ENCODE results near the gene USP40.

Gene USP40

DNA sequence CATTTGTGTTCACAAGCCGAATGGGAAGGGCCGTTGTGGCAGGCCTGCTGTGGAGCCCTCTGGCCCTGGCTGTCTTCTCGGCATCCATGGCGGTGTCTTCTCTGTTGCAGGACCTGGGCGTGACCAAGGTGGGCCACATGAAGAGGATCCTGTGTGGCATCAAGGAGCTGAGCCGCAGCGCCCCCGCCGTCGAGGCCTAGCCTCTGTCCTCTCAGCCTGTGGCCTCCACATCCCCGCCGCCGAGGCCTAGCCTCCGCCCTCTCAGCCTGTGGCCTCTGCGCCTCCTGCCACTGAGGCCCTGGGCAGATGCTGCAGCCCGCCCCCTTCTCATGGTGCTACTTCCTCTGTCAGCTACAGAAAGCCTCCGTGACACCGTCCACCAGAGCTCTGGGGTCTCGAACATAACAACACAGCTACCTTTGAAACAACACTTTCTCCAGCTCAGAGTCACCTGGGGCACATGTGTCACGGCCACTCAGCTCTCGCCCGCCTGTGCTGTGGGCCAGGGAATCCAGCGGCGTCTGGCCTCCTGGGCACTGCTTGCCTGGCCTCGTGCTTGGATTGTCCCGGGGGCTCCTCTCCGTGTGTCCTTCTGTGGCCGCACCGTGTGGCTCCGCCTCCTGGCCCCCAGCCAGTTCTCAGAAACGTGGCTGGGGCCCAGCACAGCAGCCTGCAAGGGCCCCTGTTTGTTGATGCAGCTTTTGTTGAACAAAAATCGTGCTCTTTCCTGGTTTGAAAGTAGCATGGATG lies 97.1 kb downstream of the USP40 start:
- no peak overlapping the region for H3K27ac ChIP-seq
- H3K4me1 ChIP-seq, result no peaks in the 10 kb centered on the region
- H3K36me3 ChIP-seq (ENCODE audit: control insufficient read depth, insufficient read depth, low read length), result no peaks in the 10 kb centered on the region
- no peak overlapping the region for H2AFZ ChIP-seq
- no peak overlapping the region for H3K4me3 ChIP-seq (ENCODE audit: low read depth, low read length)
- H3K9ac ChIP-seq, result no peak overlapping the region
- TF ChIP-seq, protein P1, sequence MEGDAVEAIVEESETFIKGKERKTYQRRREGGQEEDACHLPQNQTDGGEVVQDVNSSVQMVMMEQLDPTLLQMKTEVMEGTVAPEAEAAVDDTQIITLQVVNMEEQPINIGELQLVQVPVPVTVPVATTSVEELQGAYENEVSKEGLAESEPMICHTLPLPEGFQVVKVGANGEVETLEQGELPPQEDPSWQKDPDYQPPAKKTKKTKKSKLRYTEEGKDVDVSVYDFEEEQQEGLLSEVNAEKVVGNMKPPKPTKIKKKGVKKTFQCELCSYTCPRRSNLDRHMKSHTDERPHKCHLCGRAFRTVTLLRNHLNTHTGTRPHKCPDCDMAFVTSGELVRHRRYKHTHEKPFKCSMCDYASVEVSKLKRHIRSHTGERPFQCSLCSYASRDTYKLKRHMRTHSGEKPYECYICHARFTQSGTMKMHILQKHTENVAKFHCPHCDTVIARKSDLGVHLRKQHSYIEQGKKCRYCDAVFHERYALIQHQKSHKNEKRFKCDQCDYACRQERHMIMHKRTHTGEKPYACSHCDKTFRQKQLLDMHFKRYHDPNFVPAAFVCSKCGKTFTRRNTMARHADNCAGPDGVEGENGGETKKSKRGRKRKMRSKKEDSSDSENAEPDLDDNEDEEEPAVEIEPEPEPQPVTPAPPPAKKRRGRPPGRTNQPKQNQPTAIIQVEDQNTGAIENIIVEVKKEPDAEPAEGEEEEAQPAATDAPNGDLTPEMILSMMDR (IDR thresholded peaks at IDR 0.05), result no peak
- H3K9me3 ChIP-seq (ENCODE audit: control insufficient read depth, low read length), result no peaks in the 10 kb centered on the region
- H3K79me2 ChIP-seq, result no peaks in the 10 kb centered on the region
- H3K27me3 ChIP-seq (ENCODE audit: control insufficient read depth, insufficient read depth, low read length), result no peaks in the 10 kb centered on the region
- H3K4me2 ChIP-seq (ENCODE audit: low read length), result no peak overlapping the region

DNA sequence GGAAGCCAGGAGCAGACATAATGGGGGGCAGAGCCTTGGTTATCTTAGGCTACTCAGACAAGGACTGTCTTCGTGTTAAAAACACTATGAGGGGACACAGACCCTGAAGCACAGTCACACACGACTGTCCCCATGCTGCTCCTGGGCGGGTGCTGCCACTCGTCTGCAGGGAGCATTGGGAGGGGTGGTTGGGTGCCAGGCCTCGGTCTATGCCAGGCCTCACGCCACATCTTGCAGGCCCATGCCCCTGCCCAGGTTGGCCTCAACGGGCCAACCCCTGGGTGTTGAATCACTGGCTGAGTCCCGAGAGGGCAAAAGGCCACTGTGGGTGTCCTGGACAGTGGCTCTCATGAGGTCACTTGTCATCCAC lies 97.9 kb downstream of the USP40 start:
- Histone ChIP-seq H3K79me2 (no peaks in the 10 kb centered on the region), H3K9ac (no peak overlapping the region), H3K36me3 (ENCODE audit: control insufficient read depth, insufficient read depth, low read length) (no peaks in the 10 kb centered on the region), H3K9me3 (ENCODE audit: control insufficient read depth, low read length) (no peaks in the 10 kb centered on the region), H3K4me3 (ENCODE audit: low read depth, low read length) (no peak overlapping the region), H3K4me2 (ENCODE audit: low read length) (no peak overlapping the region), H2AFZ (no peak overlapping the region), H3K27ac (no peak overlapping the region), H3K27me3 (ENCODE audit: control insufficient read depth, insufficient read depth, low read length) (no peaks in the 10 kb centered on the region), H3K4me1 (no peaks in the 10 kb centered on the region)
- TF ChIP-seq, protein P1 (IDR thresholded peaks at IDR 0.05), result no peak

DNA sequence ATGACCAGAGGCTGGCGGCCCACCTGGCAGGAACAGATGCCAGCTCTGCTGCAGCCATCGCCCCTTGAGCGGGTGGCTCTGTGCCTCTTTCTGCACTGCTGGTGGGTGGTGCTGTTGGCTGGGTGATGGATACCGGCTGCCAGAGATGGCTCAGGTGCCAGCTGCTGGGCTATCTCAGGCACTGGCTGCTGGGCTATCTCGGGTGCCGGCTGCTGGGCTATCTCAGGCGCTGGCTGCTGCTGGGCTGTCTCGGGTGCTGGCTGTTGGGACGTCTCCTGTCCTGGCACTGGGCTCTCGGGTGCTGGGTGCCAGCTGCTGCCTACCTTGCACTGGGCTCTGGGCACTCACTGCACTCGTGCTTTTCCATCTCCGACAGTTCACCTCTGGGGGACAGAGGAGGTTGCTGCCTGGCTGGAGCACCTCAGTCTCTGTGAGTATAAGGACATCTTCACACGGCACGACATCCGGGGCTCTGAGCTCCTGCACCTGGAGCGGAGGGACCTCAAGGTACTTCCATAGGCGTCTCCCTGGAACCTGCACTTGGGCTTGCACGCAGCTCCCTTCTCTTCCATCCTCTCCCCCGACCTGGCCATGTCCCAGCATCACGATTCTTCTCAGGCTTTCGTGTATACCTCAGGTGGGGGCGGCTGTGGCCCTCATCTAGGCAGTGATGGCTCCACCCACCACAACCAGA lies 98.4 kb downstream of the USP40 start:
- Histone ChIP-seq H3K36me3 (ENCODE audit: control insufficient read depth, insufficient read depth, low read length) (no peaks in the 10 kb centered on the region), H3K27ac (no peak overlapping the region), H3K4me2 (ENCODE audit: low read length) (no peak overlapping the region), H3K79me2 (no peaks in the 10 kb centered on the region), H3K27me3 (ENCODE audit: control insufficient read depth, insufficient read depth, low read length) (no peaks in the 10 kb centered on the region), H3K9me3 (ENCODE audit: control insufficient read depth, low read length) (no peaks in the 10 kb centered on the region), H3K4me3 (ENCODE audit: low read depth, low read length) (no peak overlapping the region), H3K9ac (no peak overlapping the region), H3K4me1 (no peaks in the 10 kb centered on the region), H2AFZ (no peak overlapping the region)
- TF ChIP-seq, protein P1 (IDR thresholded peaks at IDR 0.05), result no peak

DNA sequence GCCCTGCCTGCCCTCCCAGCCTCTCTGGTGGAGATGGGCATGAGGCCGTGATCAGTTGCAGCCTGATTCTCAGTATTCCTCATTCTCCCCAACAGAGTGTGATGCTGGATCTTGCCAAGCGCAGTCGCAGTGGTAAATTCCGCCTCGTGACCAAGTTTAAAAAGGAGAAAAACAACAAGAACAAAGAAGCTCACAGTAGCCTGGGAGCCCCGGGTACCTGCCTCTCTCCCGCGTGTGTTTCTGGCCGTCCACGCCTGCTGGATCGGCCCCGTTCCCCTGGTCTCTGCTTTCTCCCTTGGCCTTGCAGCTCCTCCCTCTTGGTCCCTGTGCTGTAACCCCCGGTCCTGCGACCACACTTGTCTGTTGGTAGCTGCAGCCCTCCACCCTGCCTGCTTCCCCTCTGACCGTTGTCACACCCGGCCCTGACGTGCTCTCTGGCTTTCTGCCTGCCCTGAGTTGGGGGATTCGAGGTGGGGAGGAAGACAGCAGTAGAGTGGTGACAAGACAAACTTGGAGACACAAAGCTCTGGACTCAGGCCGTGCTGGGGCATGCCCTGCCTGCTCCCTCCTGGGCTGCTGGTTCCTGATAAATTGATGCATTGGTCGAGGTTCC lies 99.5 kb downstream of the USP40 start:
- no peak overlapping the region for H2AFZ ChIP-seq
- H3K4me2 ChIP-seq (ENCODE audit: low read length), result no peak overlapping the region
- H3K27ac ChIP-seq, result no peak overlapping the region
- no peak overlapping the region for H3K4me3 ChIP-seq (ENCODE audit: low read depth, low read length)
- no peaks in the 10 kb centered on the region for H3K9me3 ChIP-seq (ENCODE audit: control insufficient read depth, low read length)
- no peaks in the 10 kb centered on the region for H3K4me1 ChIP-seq
- no peaks in the 10 kb centered on the region for H3K79me2 ChIP-seq
- H3K27me3 ChIP-seq (ENCODE audit: control insufficient read depth, insufficient read depth, low read length), result no peaks in the 10 kb centered on the region
- no peaks in the 10 kb centered on the region for H3K36me3 ChIP-seq (ENCODE audit: control insufficient read depth, insufficient read depth, low read length)
- H3K9ac ChIP-seq, result no peak overlapping the region
- TF ChIP-seq, protein P1 (IDR thresholded peaks at IDR 0.05), result no peak
